OCI-LY1 (cell line): Measurements from ENCODE around the gene MAGI1.

Source experiments
- H2AFZ ChIP-seq: fragments of 200-600 bp; sonication (generic), shearing (Covaris generic); 2 replicates; pipeline ENCODE4 v1.6.0; 2014; ENCODE audit warnings: antibody characterized with exemption, mild to moderate bottlenecking, low read length
- H3F3A ChIP-seq: fragments of 200-600 bp; sonication (generic), shearing (Covaris generic); 2 replicates; pipeline ENCODE4 v1.6.0; 2014; ENCODE audit warnings: mild to moderate bottlenecking, antibody characterized with exemption, low read length, moderate library complexity; ENCODE audit not compliant: insufficient read depth
- H3K27ac ChIP-seq: fragments of 200-600 bp; sonication (generic); 2 replicates; pipeline ENCODE4 v1.5.1; 2014; ENCODE audit warnings: low read length, mixed run types, mild to moderate bottlenecking, low read depth; ENCODE audit not compliant: poor library complexity, severe bottlenecking
- H3K27me3 ChIP-seq: fragments of 200-600 bp; sonication (generic); 2 replicates; pipeline ENCODE4 v1.6.0; 2014; ENCODE audit warnings: antibody characterized with exemption, mild to moderate bottlenecking, low read length, moderate library complexity; ENCODE audit not compliant: insufficient read depth
- H3K36me3 ChIP-seq: fragments of 200-600 bp; sonication (generic); 2 replicates; pipeline ENCODE4 v1.6.1; 2014; ENCODE audit warnings: mild to moderate bottlenecking, antibody characterized with exemption, low read length, moderate library complexity, mixed read lengths; ENCODE audit not compliant: insufficient read depth
- H3K4me1 ChIP-seq: fragments of 200-600 bp; sonication (generic); 2 replicates; pipeline ENCODE4 v1.5.1; 2014; ENCODE audit warnings: mild to moderate bottlenecking, low read length, moderate library complexity; ENCODE audit not compliant: insufficient read depth, severe bottlenecking
- H3K4me2 ChIP-seq: fragments of 200-600 bp; sonication (generic), shearing (Covaris generic); 2 replicates; pipeline ENCODE4 v1.6.1; 2014; ENCODE audit warnings: low read length
- H3K4me3 ChIP-seq: fragments of 200-600 bp; sonication (generic); 2 replicates; pipeline ENCODE4 v1.5.1; 2014; ENCODE audit warnings: low read length, low read depth, mild to moderate bottlenecking, mixed read lengths; ENCODE audit not compliant: poor library complexity, severe bottlenecking
- H3K79me2 ChIP-seq: fragments of 200-600 bp; shearing (Covaris generic); 2 replicates; pipeline ENCODE4 v1.6.1; 2016; ENCODE audit warnings: mixed run types, low read length, mixed read lengths; ENCODE audit not compliant: insufficient read depth
- H3K9ac ChIP-seq: fragments of 200-600 bp; sonication (generic), shearing (Covaris generic); 2 replicates; pipeline ENCODE4 v1.6.1; 2014; ENCODE audit warnings: mild to moderate bottlenecking, low read length, mixed read lengths
- H3K9me2 ChIP-seq: fragments of 200-600 bp; sonication (generic), shearing (Covaris generic); 2 replicates; pipeline ENCODE4 v1.6.1; 2014; ENCODE audit warnings: low read depth, mild to moderate bottlenecking, low read length, mixed read lengths
- H3K9me3 ChIP-seq: fragments of 200-600 bp; shearing (Covaris generic); 2 replicates; pipeline ENCODE4 v1.6.1; 2014; ENCODE audit warnings: low read length, mixed read lengths
- H4K20me1 ChIP-seq: fragments of 200-600 bp; sonication (generic), shearing (Covaris generic); 2 replicates; pipeline ENCODE4 v1.6.0; 2016; ENCODE audit warnings: mild to moderate bottlenecking, low read length; ENCODE audit not compliant: insufficient read depth
- EZH2 ChIP-seq: fragments of 200-600 bp; sonication (generic), shearing (Covaris generic); IDR thresholded peaks from 2 replicates; pipeline ENCODE4 v1.8.0; 2017; ENCODE audit warnings: borderline replicate concordance, mixed run types, mild to moderate bottlenecking, antibody characterized with exemption, low read length, moderate library complexity, mixed read lengths
- TF ChIP-seq, protein P1 (sequence below): fragments of 200-600 bp; sonication (generic), shearing (Covaris generic); IDR thresholded peaks from 2 replicates; pipeline ENCODE4 v1.5.1; 2017; ENCODE audit warnings: mild to moderate bottlenecking, antibody characterized with exemption, low read length, moderate library complexity, mixed read lengths

Gene MAGI1

DNA sequence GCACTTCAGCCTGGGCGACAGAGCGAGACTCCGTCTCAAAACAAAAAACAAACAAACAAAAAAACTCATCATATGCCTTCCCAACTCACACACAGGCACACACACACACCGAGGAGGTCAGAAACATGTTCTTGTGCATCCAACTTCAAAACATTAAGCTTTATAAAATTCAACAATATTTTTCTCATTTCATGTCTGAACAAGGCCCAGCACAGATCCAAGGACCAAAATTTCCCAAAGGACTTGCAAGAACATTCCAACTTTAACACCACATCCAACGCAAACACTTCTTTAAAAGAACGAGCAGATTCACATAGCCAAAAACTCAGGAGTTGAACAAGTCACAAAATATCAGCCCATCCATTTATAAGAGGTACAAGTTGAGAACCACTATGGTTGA is 148.4 kb downstream of the MAGI1 start:
- Histone ChIP-seq H3K27ac (no peak overlapping the region), H3K9ac (no peak overlapping the region), H3K9me2 (no peaks in the 10 kb centered on the region), H4K20me1 (no peaks in the 10 kb centered on the region), H3K4me1 (no peaks in the 10 kb centered on the region), H3K4me3 (no peak overlapping the region), H2AFZ (no peak overlapping the region), H3K79me2 (no peaks in the 10 kb centered on the region), H3K9me3 (no peaks in the 10 kb centered on the region), H3K36me3 (no peaks in the 10 kb centered on the region), H3K4me2 (no peak overlapping the region), H3K27me3 (no peaks in the 10 kb centered on the region), H3F3A (no peaks in the 10 kb centered on the region)
- TF ChIP-seq, protein P1, sequence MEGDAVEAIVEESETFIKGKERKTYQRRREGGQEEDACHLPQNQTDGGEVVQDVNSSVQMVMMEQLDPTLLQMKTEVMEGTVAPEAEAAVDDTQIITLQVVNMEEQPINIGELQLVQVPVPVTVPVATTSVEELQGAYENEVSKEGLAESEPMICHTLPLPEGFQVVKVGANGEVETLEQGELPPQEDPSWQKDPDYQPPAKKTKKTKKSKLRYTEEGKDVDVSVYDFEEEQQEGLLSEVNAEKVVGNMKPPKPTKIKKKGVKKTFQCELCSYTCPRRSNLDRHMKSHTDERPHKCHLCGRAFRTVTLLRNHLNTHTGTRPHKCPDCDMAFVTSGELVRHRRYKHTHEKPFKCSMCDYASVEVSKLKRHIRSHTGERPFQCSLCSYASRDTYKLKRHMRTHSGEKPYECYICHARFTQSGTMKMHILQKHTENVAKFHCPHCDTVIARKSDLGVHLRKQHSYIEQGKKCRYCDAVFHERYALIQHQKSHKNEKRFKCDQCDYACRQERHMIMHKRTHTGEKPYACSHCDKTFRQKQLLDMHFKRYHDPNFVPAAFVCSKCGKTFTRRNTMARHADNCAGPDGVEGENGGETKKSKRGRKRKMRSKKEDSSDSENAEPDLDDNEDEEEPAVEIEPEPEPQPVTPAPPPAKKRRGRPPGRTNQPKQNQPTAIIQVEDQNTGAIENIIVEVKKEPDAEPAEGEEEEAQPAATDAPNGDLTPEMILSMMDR = no peak

DNA sequence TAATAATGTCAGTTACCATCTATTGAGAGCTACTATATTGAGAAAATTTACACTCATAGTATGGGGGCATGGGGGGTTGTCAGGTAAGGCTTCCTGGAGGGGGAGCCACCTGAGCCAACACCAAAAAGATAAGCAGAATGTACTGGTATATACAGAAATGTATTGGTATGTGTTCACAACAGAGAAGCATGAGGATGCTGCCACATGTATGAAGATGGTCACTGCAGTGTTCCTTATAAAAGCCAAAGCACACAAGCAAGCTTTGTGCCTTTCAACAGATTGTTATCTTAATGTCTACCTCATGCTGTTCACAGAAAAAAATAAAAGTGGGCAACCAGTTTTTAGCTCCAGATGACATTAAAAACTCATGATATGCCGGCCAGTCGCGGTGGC is 149.0 kb downstream of the MAGI1 start:
- H3K9ac ChIP-seq = no peak overlapping the region
- H4K20me1 ChIP-seq = no peaks in the 10 kb centered on the region
- no peak for TF ChIP-seq EZH2
- TF ChIP-seq, protein P1 = no peak
- no peaks in the 10 kb centered on the region for H3K36me3 ChIP-seq
- no peak overlapping the region for H2AFZ ChIP-seq
- no peak overlapping the region for H3K27ac ChIP-seq
- H3K27me3 ChIP-seq = no peaks in the 10 kb centered on the region
- no peak overlapping the region for H3K4me3 ChIP-seq
- H3K4me1 ChIP-seq = no peaks in the 10 kb centered on the region
- H3K9me3 ChIP-seq = no peaks in the 10 kb centered on the region
- H3F3A ChIP-seq = no peaks in the 10 kb centered on the region
- H3K4me2 ChIP-seq = no peak overlapping the region
- no peaks in the 10 kb centered on the region for H3K79me2 ChIP-seq
- H3K9me2 ChIP-seq = no peaks in the 10 kb centered on the region

GRCh38 chr3:65888980-65889706 is 149.6 kb downstream of the MAGI1 start:
- Histone ChIP-seq H3K79me2 (no peaks in the 10 kb centered on the region), H3K4me3 (no peak overlapping the region), H3K9me2 (no peaks in the 10 kb centered on the region), H3K36me3 (no peaks in the 10 kb centered on the region), H3K4me1 (no peaks in the 10 kb centered on the region), H2AFZ (no peak overlapping the region), H3K27ac (no peak overlapping the region), H3F3A (no peaks in the 10 kb centered on the region), H3K9me3 (no peaks in the 10 kb centered on the region), H3K27me3 (no peaks in the 10 kb centered on the region), H4K20me1 (no peaks in the 10 kb centered on the region), H3K4me2 (no peak overlapping the region), H3K9ac (no peak overlapping the region)
- TF ChIP-seq, protein P1 = no peak
- TF ChIP-seq EZH2 = no peak
